HT1080 (cell line): Measurements from ENCODE around the gene FAM169A. TPM values are rescaled to one million over a fixed set of nuclear protein-coding genes. Genes with fewer than 3 reads are reported as not detected.
"Not testable (repeated sequence)": the region's sequence is repeated elsewhere in the genome, so short reads cannot be mapped to it uniquely, and the experiment has no call there.

Experiments
- DNase-seq: peaks from one replicate; pipeline ENCODE4 v3.0.0-alpha.2; 2015; ENCODE audit warnings: low read depth
- total RNA-seq: library from RNA; depleted of rRNA; stranded (reverse); fragments of >200 nt; shearing (Covaris generic); gene quantifications from 2 replicates; pipeline ENCODE4 v1.2.3, GENCODE V29; 2014

FAM169A gene
- total RNA-seq, 1 experiment from 2014 or later, result 6.6 TPM

DNA sequence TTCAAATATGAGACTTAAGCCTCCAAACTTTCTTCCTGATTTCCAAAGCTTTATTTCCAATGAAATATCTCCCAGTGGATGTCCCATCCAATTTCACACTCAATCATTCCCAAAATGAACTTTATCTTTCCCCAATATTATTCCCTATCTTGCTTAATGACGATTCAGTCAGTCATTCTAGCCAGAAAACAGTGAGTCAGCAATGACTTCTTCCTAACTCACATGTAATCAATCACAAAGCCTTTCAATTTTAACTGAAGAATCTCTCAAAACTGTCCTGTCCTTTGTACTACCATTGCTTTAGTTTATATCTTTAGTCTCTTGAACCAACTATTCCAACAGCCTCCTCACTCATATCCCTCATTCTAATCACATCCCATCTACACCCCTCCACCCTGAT is 64.2 kb downstream of the FAM169A start:
- DNase-seq, result peak; percentile 40

DNA sequence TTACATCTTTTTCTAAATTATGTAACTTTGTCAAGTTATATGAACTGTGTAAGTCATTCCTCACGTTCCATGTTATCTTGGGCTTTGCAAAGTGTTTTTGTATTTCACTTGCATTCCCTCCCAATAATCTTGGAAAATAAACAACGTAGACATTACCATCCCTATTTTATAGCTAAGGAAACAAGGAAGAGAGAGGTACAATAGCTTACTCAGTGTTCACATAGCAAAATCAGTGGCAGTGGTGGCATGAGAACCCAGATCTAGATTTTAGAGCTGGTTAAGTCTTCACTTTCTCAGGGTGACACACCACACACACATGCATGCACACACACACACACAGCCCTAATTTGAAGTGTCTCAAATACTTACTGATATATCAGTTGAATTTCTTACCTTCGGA is 65.0 kb downstream of the FAM169A start:
- no peak for DNase-seq

GRCh38 chr5:74798977-74799911 is 66.9 kb downstream of the FAM169A start:
- DNase-seq, result peak; percentile 47

GRCh38 chr5:74791669-74792068 is 74.5 kb downstream of the FAM169A start:
- not testable (repeated sequence) for DNase-seq

DNA sequence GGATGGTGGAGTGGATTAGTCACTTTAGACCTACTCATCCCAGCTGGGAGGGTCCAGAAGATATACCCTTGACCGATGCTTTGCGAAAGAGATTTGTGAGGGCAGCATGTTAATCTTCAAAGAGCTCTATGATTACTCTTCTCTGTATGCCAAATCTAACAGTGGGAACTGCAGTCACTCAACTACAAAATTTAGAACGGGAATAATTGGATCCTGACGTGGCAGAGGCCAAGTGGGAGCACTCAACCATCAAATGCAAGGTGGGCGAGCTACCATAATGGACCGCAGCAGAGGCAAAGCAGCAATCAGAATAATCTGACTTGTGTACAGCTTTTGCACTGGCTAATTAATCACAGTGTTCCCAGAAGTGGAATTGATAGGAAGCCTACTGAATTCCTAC is 78.8 kb downstream of the FAM169A start:
- DNase-seq, result no peak

DNA sequence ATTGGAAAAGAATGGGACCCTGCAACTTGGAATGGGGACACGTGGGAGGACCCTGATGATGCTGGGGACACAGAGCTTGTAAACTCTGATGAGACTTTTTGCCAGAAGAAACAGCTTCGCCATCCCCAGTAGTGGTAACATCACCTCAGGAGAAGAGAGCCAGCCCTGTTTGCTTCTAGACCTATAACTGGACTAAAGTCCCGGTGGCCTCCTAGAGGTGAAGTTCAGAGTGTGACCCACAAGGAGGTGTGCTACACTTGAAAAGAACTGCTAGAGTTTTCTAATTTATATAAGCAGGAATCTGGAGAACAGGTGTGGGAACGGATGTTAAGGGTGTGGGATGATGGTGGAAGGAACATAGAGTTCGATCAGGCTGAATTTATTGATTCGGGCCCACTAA is 79.3 kb downstream of the FAM169A start:
- DNase-seq, result no peak

DNA sequence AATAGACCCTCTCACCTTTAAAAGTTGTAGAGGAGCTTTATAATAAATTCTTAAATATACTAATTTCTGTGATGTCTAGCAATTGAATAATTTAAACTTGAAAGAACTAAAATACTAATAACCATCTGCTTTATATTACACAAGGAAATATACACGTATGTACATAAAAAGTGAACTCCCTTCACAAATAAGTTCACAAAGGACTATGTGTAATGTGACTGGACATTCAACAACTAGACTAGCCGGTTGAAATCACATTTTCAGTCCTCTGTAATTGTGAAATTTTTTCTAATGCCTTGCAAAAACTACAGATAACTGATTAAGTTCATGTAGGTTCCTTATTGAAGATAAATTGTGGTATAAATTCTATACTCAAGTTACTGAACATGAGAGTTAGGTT is 87.6 kb downstream of the FAM169A start:
- DNase-seq, result no peak

DNA sequence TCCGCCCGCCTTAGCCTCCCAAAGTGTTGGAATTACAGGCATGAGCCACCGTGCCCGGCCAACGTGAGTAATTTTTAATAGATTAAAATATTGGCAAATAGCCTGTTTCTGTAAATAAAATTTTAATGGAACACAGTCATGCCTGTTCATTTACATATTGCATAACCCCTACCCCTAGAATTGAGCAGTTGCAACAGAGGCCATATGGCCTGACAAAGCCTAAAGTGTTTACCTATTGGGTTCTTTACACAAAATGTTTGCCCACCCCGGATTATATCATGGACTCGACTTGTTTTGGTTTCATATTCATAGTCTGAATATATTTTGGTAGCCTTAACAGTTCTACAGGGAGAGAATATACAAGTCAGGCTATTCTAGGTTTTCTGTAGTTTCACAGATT is 93.8 kb downstream of the FAM169A start:
- DNase-seq, result no peak

GRCh38 chr5:74767579-74767913 is 98.6 kb downstream of the FAM169A start:
- DNase-seq, result no peak

DNA sequence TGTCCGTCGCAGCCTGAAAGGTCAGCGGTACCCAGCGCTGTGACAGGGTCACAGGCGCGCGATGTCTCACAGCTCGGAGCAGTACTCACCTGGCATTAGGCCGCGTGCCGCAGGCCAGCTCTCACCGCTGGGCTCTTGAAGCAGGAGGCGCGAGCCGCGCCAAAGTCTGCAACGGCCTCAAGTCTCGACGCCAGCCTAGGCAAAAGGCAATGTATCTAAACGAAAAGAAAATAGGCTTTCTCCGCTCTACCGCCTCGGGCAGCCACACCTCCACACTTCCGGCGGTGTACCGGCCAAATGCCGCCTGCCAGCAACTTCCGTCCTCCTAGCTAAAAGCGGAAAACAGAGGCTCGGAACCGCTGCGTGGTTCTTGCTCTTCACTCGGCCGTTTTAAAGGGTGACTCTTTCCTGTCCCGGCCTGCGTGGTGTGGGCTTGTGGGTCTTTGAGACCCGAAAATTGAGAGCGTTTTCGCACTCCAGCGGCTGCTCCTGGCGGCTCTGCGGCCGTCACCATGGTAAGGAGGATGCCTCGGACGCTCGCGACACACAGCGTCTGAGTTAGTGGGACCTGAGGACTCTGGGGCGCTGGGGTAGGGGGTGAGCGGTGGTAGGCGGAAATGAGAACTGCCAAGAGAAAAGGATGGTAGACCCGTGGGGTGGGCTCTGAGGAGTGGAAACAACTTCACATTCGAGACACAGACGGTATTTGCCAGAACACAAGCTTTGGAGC is 99.2 kb downstream of the FAM169A start, which contains the start of the genes GFM2 and NSA2:
Gene GFM2, minus strand, starts transcription at position 269 of the 730 bp plus-strand sequence. CDS start 3,375 bp downstream, outside the sequence.
Gene NSA2, plus strand, starts transcription at position 401 of the 730 bp plus-strand sequence. Its CDS starts 112 bp downstream, at position 513.
- peak; percentile 88 for DNase-seq

GRCh38 chr5:74766418-74766848 is 99.8 kb downstream of the FAM169A start:
- peak; percentile 28 for DNase-seq

DNA sequence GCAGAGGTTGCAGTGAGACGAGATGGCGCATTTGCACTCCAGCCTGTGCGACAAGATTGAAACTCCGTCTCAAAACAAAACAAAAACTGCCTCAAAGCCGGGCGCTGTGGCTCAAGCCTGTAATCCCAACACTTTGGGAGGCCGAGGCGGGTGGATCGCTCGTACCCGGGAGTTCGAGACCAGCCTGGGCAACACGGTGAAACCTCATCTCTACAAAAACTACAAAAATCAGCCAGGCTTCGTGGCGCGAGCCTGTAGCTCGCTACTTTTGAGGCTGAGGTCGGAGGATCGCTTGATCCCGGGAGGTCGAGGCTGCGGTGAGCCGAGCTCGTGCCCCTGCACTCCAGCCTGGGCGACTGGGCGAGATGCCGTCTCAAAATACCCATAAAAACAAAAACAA is 100.3 kb downstream of the FAM169A start:
- no peak for DNase-seq

GRCh38 chr5:74765201-74765600 is 101.0 kb downstream of the FAM169A start:
- peak; percentile 2 for DNase-seq

GRCh38 chr5:74763504-74763903 is 102.7 kb downstream of the FAM169A start:
- no peak for DNase-seq

DNA sequence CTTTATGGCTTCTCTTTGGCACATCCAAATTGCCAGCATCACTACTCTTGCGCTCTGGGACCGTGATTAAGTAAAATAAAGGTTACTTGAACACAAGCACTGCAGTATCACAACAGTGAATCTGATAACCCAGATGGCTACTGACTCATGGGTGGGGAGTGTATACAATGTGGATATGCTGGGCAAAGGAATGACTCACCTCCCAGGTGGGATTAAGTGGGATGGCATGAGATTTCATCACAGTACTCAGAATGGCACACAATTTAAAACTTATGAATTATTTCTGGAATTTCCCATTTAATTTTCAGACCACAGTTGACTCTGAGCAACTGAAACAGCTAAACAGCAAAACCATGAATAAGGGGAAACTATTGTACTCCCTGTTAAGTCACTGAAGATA is 103.6 kb downstream of the FAM169A start:
- DNase-seq, result peak; percentile 91

DNA sequence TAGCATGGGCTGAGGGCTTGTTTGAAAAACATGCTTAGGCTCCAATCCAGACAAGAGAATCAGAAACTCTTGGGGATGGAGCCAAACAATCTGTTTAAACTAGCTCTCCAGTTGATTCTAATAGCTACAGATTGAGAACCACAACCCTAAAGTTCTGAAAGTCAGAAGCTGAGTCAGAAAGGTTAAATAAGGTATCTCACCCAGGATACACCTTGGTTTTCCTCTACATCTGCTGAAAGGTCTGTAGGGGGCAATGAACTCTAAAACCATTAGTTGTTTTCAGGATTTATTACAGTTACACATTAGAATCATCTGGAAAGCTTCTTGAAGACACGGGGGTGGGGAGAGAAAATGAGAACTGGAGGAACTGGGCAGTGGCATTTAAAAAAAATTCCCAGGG is 104.9 kb downstream of the FAM169A start:
- DNase-seq, result peak; percentile 5

DNA sequence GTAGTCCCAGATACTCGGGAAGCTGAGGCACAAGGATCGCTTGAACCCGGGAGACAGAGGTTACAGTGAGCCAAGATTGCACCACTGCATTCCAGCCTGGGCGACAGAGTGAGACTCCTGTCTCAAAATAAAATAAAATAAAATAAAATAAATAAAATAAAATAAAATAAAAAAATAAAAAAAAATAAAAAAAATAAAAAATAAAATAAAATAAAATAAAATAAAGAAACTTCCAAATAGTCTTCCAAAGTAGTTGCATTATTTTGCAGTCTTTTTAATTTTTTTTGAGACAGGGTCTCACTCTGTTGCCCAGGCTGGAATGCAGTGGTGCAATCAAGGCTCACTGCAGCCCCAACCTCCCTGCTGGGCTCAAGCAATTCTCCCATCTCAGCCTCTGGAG is 117.4 kb downstream of the FAM169A start:
- not testable (repeated sequence) for DNase-seq

- no peak for DNase-seq
Observed at GRCh38 chr5:74738406-74738805, 127.8 kb downstream of the FAM169A start.

DNA sequence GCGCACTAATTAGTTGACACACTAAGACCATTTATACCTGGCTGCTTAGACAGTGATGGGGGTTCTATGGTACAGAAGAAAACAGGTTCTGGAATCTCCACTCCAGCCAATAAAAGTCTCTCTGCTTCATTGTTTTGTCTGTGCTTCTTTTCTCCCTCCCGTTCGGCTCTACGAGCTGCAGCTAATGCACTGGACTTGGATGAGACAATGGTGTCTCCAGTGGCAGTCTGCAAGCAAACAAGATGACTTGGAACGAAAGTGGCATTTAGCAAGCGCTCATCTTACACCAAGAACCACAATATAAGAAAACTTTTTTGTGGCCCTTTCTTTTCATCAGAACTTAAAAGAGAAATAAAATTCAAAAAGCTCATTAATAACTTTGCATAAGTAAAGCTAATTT is 129.4 kb downstream of the FAM169A start:
- DNase-seq, result no peak
